Femur (tissue), 1 donor: Measurements from ENCODE around the gene LCT.
"Not testable (repeated sequence)": the region's sequence is repeated elsewhere in the genome, so short reads cannot be mapped to it uniquely, and the experiment has no call there.

ENCODE experiments used
- DNase-seq: peaks from one replicate; pipeline ENCODE4 v3.0.0-alpha.2; 2017

Gene LCT

DNA sequence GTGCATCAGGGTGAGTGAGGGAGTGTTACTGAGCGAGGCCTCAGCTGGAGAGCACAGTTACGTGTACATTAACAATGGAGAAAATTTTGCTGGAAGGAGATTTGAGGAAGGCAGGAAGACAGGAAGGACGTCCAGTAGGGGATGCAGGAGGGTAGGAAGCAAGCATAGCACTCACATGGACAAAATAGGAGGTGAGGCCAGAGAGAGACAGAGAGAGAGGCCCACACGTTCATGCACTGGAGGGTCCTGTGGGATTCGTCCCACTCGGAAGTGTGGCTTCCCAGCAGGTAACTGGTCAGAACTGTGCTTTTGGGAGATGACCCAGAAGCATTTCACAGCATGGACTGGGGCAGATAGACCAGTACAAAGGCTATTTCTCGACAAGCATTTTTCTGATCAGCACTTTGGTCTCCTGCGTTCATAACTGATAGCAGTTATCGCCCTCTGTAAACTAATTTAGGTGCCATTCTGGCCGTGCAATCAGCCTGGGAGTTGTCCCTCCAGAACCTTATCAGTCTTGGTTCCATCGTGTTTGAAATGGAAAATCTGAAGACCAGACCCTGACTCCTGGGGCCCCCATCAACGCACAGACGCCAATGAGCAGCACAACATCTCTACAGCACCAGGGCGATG lies 5.7 kb downstream of the LCT start:
- DNase-seq: no peak

DNA sequence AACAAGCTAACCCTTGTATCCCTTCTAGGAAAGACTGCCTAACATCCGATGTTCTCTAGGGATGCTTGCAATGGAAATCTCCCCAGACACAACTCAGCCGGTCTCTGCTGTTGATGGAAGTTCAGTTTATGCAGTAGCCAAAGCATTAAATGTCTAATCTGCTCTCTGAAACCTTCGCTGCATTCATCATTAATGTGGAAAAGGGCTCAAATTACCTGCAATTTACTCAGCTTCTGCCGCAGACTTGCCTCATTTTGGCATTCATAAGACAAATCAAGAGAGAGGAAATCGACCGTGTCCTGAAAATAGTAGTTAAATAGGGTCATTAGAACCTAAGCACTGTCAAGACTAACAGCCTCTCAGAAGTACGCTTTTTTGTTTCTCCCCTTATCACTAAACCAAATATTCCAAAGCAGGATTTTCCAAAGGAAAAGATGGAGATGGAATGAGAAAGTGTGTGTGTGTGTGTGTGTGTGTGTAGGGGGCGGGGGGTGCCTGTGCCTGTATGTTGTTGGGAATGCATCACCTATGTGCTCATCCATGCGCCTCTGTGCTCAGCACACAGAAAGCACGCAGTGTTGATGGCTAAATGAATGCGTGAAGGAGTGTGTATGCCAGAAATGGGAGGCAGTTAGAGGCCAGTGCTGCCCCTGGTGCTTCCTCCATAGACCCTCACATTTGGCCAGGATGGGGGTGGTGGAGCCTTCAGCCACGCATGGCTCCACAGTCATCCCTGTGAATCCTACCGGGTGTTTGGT lies 7.4 kb downstream of the LCT start:
- no peak for DNase-seq

DNA sequence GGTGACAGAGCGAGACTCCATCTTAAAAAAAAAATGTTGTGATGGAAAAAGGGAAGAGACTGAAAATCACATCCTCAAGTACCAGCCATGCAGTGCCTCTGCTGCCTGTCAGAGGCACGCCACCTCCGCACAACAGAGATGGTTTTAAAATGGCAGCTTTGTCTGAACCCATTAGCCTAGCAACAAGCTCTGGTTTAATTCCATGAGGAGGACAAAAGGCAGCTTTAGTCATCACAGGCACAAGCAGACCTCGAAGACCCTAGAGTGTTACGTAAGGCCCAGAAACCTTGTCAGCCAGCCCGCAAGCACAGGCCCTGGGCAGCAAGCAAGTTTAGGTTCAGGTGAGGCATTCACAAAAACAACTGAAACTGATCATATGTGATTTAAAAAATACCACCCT lies 10.4 kb downstream of the LCT start:
- DNase-seq: no peak

DNA sequence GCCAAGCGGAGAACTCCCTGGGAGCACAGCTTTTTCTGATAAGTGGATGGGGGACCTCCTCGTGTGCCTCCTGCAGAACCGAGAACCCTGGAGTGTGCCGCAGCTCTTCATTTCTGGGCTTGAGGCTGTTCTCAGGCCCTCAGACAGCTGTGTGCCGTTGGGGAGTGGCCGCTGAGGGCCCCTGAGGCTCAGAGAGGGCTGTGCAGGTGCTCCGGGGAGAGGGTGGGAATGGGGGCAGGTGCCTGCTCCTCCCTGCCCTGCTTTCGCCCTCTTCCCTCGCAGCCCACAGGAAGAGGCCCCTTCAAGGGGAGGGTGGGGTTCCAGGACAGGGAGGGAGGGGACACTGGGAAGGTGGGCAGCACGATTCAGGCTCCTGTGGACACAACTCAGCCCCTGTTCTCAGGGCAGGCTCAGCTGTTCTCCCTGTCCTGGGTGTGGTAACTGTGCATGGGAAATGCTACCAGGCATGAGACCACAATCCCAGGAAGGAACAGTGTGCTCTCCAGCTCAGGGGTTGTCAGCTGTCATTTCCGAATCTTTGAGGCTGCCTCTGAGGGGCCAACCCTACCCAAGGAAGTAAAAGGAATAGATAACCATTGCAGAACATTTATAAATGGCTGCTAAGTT lies 11.3 kb downstream of the LCT start:
- no peak for DNase-seq

DNA sequence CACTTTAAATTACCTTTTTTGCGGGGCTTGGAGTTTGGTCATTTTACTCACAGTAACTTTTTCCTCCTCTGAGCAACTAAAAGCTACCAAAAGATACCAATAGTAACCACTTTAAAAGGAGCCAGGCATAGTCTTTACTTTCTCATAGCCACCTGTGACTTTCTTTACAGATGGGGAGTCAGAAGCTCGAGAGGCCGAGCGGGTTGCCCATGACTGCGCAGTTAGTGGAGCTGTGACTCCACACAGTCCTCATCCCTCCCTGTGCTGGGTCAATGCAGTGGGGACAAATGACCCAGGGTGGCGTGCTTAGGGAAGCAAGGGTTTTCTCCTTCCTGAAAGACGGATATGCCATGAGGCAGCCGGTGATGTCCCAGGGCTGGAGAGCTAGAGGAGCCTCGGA lies 11.9 kb downstream of the LCT start:
- no peak for DNase-seq

DNA sequence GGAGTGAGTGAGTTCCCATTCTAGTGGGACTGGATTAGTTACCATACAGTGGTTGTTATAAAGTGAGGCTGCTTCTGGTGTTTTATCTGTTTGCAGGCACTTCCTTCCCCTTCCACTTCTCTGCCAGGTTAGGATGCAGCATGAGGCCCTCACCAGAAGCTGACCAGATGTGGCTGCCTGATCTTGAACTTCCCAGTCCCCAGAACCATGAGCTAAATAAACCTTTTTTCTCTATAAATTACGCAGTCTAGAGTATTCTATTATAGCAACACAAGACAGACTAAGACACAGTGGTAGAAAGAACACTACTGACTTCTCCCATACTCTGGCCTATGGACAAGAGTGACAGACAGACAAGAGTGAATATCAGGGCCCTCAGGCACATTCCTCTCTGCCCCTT lies 14.1 kb downstream of the LCT start:
- DNase-seq: no peak

DNA sequence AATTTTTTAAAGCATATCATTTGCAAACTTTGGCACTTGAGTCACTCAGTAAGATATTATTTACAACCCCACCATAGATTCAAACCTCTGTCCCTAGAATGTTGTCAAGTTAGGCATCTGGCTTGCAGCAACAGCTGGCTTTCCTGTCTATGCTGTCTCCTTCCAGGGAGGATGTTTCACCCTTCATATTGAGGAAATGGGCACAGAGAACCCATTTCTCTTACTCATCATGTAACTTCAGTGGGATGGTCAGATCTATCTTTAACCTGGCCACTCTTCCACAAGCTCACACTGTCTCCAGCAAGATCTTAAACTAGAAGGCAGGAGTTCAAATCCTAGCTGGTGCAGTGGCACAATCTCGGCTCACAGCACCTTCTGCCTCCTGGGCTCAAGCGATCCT lies 15.8 kb downstream of the LCT start:
- DNase-seq: no peak

DNA sequence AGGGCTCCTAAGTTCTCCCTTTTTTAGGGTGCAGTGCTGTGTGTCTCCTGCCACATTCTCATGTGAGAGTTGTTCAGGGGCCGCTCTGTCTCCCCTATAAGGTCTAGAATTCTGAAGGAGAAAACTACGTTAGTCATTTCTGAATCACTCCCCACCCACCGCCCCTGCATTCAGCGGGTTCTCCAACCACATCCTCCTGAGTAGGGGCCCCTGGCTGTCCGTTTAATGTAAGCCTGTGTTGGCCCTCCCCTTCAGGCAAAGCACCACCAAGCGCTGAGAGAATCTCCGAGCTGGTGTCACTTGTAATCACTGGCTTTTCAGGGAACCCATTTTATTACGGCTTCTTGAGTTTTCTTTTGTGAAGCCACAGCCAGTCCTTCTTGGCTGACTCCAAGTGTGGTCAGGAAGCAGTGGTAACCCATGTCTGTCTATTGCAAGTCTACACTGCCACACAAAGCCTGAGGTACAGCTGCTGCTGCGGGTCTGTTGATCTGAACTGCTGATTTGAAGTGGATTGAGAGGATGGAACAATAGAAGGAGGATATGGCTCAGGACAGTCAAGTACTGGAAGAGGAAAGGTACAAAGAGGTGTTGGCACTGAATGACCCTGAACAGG lies 16.9 kb downstream of the LCT start:
- DNase-seq: peak; percentile 44

DNA sequence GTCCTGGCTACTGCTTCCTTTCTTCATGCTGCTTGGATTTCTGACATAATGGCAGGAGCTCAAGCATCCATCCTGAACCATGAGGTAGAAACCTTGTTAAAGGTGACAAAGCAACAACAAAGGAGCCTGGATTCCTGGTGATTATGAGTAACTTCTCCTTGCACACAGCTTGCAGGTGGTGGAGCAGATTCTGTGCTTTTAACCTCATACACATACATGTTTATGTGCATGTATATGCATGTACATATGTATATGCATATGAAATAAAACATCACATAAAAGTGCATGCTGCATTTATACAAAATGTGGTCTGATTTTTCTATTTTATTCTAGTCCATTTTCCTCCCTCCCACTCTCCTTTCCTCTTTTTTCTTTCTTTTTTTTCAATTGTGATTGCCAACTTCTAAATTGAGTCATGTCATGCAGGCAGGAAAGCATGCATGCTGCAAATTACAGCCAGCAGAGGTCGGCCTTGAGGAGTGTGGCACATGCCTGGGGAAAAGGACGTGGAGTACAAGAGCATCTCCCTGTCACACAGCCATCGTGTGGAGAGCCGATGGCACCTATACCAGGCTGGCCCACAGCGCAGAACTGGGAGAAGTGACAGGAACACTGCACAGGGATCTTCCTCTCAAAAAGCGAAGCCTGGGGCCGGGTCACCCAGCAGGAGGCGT lies 17.9 kb downstream of the LCT start:
- DNase-seq: no peak

DNA sequence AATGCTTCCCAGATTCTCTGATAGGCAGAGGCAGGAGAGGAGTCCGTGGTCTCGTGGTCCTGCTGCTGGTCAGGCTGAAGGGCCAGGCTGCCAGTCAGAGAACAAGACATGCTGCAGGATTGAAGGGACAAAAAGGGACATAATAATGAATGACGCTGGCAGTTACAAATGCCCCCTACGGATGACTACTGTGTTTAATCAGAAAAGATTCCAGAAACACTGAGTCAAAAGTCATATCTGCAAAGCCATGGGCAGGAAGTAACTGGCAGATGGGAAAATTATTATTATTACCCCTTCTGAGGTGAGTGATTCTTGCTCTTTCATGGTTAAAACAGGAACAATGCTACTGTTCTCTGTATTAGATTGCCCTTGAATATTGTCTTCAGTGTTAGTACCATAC lies 19.0 kb downstream of the LCT start:
- DNase-seq: no peak

DNA sequence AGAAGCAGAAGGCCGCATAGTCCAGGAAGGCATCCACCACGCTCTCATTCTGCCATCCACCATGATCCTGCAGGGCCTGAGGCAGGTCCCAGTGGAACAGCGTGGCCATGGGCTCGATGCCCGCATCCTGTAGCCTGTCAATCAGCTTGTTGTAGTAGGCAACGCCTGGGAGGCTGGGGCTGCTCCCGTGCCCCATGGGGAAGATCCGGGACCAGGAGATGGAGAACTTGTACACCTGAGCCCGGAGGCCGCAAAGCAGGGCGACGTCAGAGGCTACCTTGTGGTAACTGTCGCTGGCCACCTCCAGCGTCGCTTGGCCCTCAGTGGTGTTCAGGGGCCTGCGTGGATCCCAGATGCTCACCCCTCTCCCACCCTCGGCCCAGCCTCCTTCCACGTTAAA lies 19.5 kb downstream of the LCT start:
- DNase-seq: no peak

DNA sequence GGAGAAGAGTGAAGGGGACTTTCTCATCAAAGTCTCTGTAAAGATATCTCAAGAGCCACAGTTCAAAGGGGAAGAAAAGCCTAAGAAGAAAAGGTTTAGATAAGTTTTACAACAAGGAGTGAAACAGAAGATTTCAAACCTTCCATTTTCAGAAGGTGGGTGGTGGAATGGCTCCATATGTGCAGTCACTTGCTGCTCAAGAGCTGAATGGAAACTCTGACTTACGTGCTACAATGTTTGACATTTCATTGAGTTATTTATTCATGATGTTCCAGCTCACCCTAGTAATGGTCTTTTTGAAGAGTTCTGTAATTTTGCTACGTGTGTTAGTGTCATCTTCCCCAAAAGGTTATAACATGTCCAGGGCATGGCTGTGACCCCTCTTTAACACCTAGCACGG lies 21.7 kb downstream of the LCT start:
- DNase-seq: no peak

DNA sequence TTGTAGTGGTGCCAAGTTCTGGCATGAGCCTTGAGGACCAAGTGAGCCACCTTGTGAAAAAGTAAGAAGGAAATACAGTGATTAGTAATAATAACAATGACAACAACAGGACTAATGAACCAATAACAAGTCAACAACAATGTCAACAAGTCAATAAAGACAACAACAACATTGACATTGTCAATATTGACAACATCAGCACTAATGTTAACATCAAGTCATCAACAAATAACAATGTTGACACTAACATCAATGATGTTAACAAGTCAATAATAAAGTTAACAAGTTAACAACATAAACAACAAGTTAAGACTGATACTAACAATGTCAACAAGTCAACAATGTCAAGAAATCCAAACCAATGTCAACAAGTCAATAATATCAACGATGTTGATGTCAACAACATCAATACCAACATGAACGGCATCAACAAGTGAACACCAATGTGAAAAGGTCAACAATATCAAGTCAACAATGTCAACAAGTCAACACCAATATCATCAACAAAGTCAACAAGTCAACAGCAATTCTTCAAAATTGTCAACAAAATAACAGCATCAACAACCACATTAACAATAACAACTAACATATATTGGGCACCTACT lies 24.0 kb downstream of the LCT start:
- DNase-seq: no peak

DNA sequence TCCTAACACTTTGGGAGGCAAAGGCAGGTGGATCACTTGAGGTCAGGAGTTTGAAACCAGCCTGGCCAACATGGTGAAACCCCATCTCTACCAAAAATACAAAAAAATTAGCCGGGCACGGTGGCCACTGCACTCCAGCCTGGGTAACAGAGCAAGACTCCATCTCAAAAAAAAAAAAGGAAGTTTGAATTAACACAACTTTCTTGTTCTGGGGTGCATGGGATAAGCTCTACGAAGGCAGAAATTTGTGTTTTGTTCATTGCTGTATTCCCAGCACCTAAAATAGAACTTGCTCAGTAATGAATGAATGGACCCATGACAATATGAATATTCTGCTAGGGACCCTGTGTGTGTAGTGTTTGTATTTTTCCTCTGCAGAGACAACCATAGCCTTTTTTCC lies 29.1 kb downstream of the LCT start:
- DNase-seq: not testable (repeated sequence)

DNA sequence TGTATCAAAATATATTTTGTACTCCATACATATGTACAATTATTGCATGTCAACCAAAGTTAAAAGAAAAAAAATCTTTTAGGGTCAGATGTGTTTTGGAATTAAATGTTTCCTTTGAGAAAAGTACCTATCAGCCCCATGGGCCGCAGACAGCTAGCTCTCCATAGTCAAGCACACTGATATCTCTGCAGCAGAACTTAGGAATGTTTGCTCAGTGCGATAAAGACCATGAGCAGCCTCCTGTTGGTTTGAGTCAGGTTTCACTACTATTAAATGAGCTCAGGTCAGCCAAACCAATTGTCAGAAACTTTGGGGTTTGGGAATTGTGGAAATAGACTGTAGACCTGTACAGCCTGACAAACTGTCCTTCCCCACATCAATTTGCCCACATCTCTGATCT lies 33.7 kb downstream of the LCT start:
- DNase-seq: no peak

DNA sequence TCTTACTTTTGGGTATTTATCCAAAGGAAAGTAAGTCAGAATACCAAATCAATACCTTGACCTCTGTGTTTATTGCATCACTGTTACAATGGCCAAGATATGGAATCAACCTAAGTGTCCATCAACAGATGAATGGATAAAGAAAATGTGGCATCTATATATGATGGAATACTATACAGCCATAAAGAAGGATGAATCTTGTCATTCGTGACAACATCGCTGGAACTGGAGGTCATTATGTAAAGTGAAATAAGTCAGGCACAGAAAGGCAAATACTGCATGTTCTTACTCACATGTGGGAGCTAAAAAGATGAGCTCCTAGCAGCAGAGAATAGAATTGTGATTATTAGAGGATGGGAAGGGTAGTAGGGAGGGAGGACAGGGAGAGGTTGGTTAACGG lies 34.6 kb downstream of the LCT start:
- DNase-seq: no peak

DNA sequence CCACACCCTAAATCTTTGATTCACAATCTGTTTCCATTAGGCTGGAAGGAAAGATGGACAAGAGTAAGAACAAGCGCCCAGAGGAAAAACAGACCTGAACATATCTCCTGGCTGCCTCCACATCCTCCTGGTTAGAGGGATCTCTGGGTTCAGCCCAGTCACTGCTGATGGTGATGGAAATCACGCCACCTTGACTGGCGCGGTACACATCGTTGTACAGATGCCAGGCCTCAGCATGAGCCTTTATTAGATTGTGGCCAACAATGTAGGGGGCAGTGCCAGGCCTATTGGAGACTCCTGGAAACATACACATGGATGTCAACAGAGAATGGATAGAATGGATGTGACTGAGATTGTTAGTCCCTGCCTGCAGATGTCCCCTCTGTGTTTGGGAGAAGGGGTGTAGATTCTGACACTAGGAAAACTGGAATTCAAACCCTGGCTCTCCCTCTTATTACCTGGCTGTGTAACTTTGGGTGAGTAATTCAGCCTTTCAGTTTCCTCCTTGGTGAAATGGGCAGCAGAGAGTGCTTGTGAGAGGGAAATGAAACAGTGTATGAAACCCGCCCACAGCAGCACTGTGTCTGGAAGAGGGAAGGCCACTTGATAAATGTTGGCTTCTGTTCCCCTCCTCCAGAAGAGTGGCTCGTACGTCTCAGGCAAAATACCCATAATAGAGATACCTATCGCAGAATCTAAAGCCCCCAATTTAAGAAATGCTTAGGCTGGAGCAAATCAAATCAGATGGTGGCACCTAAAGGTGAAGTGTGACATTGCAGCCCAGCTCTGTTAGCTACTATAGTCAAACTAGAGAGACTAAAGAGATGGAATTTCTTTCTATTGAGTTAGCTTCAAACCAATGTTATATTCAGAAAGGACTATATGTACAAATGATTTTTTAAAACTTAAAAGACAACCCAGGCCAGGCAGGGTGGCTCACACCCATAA lies 36.2 kb downstream of the LCT start:
- no peak for DNase-seq

DNA sequence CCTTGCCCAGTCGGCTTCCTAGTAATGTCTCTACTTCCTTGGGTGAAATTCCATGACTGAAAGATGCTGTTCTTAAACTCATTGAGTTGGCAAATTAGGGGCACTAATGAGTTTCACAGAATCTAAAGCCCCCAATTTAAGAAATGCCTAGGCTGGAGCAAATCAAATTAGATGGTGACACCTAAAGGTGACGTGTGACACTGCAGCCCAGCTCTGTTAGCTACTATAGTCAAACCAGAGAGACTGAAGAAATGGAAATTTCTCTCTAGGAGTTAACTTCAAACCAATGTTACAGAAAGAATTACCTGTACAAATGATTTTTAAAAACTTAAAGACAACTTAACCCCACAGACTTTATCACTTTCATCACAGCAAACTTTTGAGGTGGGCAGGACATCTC lies 37.2 kb downstream of the LCT start:
- DNase-seq: no peak

DNA sequence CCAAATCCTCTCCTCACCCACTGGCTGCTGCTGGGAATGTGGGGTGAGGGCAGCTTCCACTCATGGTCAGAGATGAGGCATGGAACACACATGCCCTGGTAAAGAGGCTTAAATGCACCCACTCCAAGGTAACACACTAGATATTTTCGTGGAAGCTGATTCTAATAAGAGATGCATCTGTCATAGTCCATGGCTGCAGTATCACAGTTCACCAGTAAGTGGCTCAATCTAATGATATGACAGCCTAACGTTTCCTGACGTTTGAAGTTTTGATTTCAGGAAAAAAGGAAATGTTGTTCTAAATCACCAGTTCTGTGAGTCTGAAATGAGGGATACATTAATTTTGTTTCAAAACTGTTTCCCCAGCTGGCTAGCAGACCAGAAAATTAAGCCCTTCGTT lies 38.2 kb downstream of the LCT start:
- no peak for DNase-seq

DNA sequence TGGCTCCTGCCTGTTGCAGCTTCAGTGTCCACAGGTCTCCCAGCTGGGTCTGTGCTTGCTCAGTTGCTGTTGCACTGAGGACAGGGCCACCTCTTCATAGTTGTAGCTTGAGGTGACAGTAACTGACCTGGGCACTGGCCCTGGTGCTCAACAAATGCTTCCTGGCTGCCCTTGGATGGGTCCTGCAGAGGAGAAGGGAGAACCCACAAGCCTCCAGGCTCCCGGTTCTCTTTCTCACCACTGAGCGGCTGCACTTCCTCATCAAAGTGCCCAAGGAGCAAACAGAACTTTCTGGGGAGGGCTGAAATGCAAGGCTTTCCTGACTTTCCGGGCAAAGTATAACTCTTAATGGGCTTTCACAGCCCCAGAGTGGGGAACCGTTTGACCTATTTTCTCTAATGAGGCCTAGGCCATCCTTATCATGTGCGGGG lies 38.7 kb downstream of the LCT start:
- no peak for DNase-seq

DNA sequence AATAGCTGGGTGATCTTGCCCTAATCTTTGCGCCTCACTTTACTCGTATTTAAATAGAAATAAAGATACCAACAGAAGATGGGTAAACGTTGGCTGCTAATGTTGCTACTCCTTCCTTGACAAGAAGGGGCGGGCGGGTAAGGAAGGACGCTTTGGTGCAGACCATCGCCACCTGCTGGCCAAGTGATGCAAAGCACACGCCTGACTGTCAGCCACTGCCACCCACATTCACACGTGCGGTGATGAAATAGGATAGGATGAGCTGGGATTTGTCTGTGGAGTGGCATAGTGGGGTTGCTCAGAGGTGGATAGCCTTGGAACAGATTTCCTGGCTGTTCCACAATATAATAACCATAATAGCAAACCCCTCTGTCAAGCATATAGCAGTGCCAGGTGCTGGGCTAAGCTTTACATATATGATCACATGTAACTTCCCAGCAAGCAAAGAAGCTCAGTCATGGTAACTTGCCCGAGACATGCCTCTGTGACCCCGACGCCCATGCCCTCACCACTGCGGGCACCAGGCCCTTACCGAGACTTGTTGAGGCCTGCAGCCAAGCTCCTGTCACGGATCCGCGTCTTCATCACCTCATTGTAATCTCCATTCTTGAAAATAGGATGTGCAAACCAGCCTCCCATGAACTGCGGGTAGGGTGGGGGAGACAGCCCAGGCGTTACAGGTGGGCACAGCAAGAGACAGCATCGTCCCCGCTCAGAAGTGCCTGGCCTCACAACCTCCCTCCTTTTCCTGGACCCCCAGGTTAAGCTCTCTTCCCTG lies 39.3 kb downstream of the LCT start:
- peak; percentile 71 for DNase-seq
